ENCODE measurements around the gene CYLD. TPM values are rescaled to one million over a fixed set of nuclear protein-coding genes. Genes with fewer than 3 reads are reported as not detected.
A peak's percentile ranks its signal among the peaks of the same experiment; 100 is the strongest.

The CYLD gene
- total RNA-seq, 2 donors from 2014 or later = 28.1 to 30.2 TPM

DNA sequence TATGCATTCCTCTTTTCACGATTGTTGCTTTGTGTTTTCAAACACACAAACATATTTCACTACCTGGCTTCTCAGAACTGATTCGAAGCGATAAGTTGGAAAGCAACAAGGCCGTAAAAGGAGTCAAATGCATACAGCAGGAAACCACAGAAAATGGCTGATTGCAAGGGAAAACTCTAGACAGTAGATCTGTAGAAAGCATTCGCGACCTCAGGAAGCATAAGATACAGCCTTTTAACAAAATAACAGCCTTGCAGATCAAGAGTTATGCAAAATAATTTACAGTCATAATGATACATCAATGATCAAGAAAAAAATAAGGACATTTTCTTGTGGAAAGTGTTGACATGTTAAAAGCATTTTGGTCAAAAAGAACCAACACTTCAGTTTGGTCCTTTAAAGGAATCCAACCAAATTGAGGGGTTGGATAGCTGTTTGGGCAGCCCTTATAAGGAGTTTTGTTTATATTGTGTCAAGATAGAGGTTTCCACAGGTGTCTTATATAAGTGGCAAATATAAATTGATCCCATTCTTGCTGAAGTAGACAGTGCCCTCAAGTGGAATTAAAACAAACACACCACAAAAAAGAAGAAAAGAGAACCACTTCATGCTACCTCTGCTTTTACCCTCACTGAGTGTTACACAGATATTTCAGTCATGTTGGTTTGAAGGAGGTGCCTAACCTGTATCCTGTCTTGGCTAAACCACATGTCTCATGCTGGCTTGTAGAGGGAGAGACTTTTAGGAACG lies 5.5 kb downstream of the CYLD start:
- Histone ChIP-seq H3K4me1 (replicated peaks) (no peaks in the 10 kb centered on the region), H3K4me3 (no peak overlapping the region), H3K27me3 (replicated peaks; ENCODE audit: insufficient read depth) (no peaks in the 10 kb centered on the region), H3K9me3 (no peaks in the 10 kb centered on the region), H3K27ac (no peak overlapping the region), H3K36me3 (no peaks in the 10 kb centered on the region)
- no peak for DNase-seq (ENCODE audit: low spot score)
- intact Hi-C loops (cut with DNase I) = loop anchor here (5.0 to 10.0 kb wide), 2 partner anchors 80 to 383 kb away; partner anchors contain the start of gene BRD7
- 31% methylated on average over 7 of the region's 7 CpGs for WGBS
- no peak for TF ChIP-seq POLR2AphosphoS5 (IDR thresholded peaks at IDR 0.05)
- TF ChIP-seq, protein P1, sequence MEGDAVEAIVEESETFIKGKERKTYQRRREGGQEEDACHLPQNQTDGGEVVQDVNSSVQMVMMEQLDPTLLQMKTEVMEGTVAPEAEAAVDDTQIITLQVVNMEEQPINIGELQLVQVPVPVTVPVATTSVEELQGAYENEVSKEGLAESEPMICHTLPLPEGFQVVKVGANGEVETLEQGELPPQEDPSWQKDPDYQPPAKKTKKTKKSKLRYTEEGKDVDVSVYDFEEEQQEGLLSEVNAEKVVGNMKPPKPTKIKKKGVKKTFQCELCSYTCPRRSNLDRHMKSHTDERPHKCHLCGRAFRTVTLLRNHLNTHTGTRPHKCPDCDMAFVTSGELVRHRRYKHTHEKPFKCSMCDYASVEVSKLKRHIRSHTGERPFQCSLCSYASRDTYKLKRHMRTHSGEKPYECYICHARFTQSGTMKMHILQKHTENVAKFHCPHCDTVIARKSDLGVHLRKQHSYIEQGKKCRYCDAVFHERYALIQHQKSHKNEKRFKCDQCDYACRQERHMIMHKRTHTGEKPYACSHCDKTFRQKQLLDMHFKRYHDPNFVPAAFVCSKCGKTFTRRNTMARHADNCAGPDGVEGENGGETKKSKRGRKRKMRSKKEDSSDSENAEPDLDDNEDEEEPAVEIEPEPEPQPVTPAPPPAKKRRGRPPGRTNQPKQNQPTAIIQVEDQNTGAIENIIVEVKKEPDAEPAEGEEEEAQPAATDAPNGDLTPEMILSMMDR (IDR thresholded peaks at IDR 0.05) = peak in 2 of 4 experiments; percentile 47 to 52

DNA sequence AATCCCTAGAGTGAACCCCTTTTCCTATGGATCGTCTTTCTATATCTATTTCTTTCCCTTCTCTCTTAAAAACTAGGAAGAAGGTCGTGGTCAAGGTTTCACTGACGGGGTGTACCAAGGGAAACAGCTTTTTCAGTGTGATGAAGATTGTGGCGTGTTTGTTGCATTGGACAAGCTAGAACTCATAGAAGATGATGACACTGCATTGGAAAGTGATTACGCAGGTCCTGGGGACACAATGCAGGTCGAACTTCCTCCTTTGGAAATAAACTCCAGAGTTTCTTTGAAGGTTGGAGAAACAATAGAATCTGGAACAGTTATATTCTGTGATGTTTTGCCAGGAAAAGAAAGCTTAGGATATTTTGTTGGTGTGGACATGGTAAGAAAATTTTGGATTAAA lies 9.6 kb downstream of the CYLD start:
- no peak for DNase-seq (ENCODE audit: low spot score)
- Histone ChIP-seq H3K27me3 (replicated peaks; ENCODE audit: insufficient read depth) (no peaks in the 10 kb centered on the region), H3K9me3 (no peaks in the 10 kb centered on the region), H3K4me1 (replicated peaks) (no peaks in the 10 kb centered on the region), H3K4me3 (no peak overlapping the region), H3K36me3 (no peaks in the 10 kb centered on the region), H3K27ac (no peak overlapping the region)
- TF ChIP-seq, protein P1 (IDR thresholded peaks at IDR 0.05) = no peak
- TF ChIP-seq POLR2AphosphoS5 (IDR thresholded peaks at IDR 0.05) = peak; percentile 6
- TF ChIP-seq POLR2A (IDR thresholded peaks at IDR 0.05) = no peak
- 71% methylated on average over 6 of the region's 6 CpGs for WGBS
- intact Hi-C loops (cut with DNase I) = loop anchor here (5.0 kb wide), 1 partner anchor 56 kb away; no protein-coding TSS in a partner anchor

DNA sequence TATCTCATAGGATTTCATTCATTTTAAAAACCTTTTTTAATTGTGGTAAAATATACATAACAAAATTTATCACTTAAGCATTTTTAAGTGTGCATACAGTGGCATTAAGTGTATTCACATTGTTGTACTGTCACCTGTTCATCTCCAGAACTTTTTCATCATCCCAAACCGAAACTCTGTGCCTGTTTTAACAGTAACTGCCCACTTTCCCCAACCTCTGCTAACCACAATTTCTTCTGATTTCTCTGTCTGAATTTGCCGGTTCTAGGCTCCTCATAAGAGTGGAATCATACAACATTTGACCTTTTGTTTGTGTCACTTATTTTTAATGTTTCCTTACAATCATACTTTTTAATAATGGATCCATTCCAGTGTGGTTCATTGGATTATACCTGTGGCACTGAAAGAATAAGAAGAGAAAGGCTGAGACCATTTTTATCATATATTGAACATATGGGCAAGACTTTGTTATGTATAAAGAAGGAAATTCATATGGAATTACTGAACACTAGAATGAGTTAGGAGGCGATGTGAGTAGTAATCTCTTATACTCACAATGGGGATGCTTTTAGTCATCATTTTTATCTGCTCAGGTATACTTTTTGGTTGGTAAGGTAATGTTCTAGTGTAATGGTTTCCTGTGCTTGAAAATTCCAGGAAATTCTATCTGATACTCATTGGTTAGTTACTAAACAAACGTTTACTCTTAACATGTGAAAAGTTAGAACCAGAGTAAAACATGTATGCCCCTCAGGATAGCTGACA lies 10.8 kb downstream of the CYLD start:
- intact Hi-C loops (cut with DNase I) = loop anchor here (5.0 kb wide), 1 partner anchor 55 kb away; no protein-coding TSS in a partner anchor
- no peaks in the 10 kb centered on the region for H3K36me3 ChIP-seq
- DNase-seq (ENCODE audit: low spot score) = no peak
- 86% methylated on average over 4 of the region's 4 CpGs for WGBS
- no peaks in the 10 kb centered on the region for H3K27me3 ChIP-seq (replicated peaks; ENCODE audit: insufficient read depth)
- H3K9me3 ChIP-seq = no peaks in the 10 kb centered on the region
- no peak for TF ChIP-seq POLR2A (IDR thresholded peaks at IDR 0.05)
- TF ChIP-seq, protein P1 (IDR thresholded peaks at IDR 0.05) = no peak
- H3K27ac ChIP-seq = no peak overlapping the region
- no peak overlapping the region for H3K4me3 ChIP-seq
- H3K4me1 ChIP-seq (replicated peaks) = no peaks in the 10 kb centered on the region

DNA sequence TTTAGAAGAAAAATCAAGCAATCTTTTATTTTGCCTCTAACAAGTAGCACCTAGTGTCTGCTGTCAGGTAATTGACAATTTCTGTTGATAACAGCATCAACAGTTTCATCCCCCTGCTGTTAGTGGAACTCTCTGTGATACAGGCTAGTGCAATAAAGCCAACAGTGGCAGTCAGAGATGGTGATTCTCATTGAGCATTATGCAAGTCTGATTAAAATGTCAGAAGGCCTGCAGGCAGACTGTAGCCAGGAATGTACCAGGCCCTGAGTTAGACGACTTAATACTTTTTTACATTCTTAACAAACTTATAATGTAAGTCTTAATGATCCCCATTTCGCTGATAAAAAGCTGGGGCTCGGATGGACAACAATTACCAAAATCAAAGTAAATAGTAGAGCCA lies 14.6 kb downstream of the CYLD start:
- H3K4me1 ChIP-seq (replicated peaks) = no peaks in the 10 kb centered on the region
- no peak for DNase-seq (ENCODE audit: low spot score)
- H3K27ac ChIP-seq = no peak overlapping the region
- no peaks in the 10 kb centered on the region for H3K27me3 ChIP-seq (replicated peaks; ENCODE audit: insufficient read depth)
- no peaks in the 10 kb centered on the region for H3K9me3 ChIP-seq
- H3K4me3 ChIP-seq = no peak overlapping the region
- H3K36me3 ChIP-seq = no peaks in the 10 kb centered on the region
- intact Hi-C loops (cut with DNase I) = no loop called here
- TF ChIP-seq POLR2A (IDR thresholded peaks at IDR 0.05) (no peak), POLR2AphosphoS5 (IDR thresholded peaks at IDR 0.05) (no peak)
- TF ChIP-seq, protein P1 (IDR thresholded peaks at IDR 0.05) = no peak
- 71% methylated on average over 3 of the region's 3 CpGs for WGBS

Data from prostate gland (tissue), 2 donors.